22Rv1 (cell line): ENCODE results near the gene UNG.

ENCODE experiments used
- H3K27ac ChIP-seq: fragments of 450-650 bp; 2 replicates; pipeline ENCODE4 v1.5.1; 2017
- ZFX ChIP-seq: fragments of 450-650 bp; IDR thresholded peaks from 2 replicates; pipeline ENCODE4 v1.6.1; 2017; ENCODE audit warnings: antibody characterized with exemption, borderline replicate concordance
- TF ChIP-seq, protein P1 (sequence below): fragments of 450-650 bp; IDR thresholded peaks from 2 replicates; pipeline ENCODE4 v1.5.1; 2017; ENCODE audit warnings: mild to moderate bottlenecking

The UNG gene

DNA sequence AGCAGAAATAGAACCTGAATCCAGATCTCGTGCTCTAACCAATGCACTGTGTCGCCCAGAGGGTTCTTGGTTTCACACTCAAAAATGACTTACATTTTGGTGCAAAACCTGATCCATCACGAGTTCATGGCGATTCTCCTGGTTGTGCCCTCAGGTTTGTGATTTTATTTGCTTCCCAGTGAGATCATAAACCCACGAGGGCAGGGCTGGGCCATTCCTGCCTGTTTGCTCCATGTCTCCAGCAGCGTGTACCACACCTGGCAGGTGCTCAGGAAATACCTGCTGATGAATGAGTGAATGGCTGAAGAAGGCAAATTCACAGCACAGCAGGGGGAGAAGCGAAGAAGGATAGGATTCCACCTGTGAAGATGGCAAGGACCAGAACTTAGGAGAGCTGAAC, 28.4 kb downstream of the UNG start:
- H3K27ac ChIP-seq = no peak overlapping the region
- no peak for TF ChIP-seq ZFX
- TF ChIP-seq, protein P1, sequence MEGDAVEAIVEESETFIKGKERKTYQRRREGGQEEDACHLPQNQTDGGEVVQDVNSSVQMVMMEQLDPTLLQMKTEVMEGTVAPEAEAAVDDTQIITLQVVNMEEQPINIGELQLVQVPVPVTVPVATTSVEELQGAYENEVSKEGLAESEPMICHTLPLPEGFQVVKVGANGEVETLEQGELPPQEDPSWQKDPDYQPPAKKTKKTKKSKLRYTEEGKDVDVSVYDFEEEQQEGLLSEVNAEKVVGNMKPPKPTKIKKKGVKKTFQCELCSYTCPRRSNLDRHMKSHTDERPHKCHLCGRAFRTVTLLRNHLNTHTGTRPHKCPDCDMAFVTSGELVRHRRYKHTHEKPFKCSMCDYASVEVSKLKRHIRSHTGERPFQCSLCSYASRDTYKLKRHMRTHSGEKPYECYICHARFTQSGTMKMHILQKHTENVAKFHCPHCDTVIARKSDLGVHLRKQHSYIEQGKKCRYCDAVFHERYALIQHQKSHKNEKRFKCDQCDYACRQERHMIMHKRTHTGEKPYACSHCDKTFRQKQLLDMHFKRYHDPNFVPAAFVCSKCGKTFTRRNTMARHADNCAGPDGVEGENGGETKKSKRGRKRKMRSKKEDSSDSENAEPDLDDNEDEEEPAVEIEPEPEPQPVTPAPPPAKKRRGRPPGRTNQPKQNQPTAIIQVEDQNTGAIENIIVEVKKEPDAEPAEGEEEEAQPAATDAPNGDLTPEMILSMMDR = no peak

DNA sequence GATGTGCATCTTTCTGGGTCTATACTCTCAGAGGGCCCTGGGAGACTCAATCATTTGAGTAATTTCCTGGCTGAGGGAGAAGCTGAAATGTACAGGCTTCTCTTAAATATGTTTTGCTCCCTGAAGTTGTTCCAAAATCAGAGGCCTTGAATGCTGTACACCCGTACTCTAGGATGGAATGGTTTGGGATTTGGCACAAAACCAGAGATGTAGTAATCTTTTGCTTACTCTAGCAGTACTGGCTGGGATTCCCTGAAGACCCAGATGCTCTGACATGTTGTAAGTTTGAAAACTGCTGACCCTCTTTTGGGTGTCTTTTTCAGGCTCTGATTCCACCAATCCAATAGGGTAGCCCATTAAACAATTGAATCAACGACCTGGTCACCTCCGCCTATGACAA, 29.4 kb downstream of the UNG start:
- TF ChIP-seq, protein P1 = no peak
- TF ChIP-seq ZFX = no peak

DNA sequence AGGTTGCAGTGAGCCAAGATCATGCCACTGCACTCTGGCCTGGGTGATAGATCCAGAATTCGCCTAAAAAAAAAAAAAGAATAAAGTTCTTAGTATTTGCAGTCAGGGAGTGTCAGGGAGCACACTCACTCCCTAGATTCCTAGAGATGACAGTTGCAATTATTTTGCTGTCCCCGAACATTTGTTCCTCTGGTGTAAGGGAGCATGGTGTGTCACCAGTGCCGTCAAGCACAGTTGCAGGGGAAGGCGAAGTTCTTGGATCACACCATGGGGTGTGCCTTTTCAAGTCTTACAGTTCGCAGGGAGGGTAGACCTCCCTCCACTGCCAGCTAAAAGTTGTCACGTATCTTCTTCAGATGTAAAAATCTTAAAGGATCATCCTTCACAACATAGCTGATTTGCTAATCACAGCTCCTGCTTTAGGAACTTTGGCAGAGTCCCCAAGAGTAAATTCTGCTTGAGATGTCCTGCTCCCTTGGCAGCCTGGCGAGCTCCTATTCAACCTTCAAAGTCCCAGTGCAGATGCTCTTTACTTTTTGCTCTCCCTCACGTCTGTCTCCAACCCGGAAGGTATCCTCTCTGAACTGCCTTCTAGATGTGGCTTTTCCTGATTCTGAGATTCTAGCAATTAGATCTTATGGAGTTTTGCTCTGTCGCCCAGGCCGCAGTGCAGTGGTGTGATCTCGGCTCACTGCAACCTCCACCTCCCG, 30.3 kb downstream of the UNG start:
- TF ChIP-seq, protein P1 = no peak
- no peak for TF ChIP-seq ZFX

More for the DNA sequence above, 29.4 kb downstream of the UNG start:
- H3K27ac ChIP-seq = no peak overlapping the region

DNA sequence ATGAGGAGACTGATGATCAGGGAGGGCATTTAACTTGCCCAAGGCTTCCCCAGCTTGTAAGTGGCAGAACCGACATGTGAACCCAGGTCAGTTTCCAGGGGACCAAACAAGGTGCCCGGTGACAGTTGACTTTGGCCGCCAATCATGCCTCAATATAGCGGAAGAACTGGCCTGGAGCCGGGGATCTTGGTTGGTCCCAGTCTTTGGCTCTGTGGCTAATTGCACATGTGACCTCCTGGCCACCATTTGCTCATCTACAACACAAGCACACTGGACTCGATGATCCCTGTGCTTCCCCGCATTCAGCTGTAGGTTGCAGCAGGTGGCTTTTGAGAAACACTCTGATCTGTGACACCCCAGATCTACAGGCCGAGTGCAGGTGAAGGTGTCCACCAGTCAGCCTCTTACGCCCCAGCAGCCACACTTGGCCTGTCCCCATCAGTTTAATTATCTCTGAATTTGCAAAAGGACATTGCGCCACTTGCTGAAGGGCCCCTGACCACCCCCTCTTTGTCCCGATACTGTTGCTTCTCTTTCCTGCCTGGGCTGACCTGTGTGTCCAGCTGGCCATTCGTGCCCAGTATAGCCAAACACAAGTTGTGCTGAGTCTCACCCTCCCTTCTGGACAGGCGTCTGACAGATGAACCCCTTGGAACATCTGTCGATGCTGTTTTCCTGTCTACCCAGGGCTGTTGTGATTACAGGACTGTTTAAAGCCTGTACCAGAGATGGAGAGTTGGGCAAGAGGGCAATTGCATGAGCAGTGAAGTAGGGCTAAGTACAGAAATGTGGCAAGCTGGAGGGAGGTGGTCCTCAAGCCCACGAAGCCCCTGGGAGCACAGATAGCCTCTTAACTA, 33.1 kb downstream of the UNG start:
- H3K27ac ChIP-seq = no peak overlapping the region
- TF ChIP-seq, protein P1 = no peak
- TF ChIP-seq ZFX = no peak

More for the DNA sequence above, 30.3 kb downstream of the UNG start:
- H3K27ac ChIP-seq = no peak overlapping the region

DNA sequence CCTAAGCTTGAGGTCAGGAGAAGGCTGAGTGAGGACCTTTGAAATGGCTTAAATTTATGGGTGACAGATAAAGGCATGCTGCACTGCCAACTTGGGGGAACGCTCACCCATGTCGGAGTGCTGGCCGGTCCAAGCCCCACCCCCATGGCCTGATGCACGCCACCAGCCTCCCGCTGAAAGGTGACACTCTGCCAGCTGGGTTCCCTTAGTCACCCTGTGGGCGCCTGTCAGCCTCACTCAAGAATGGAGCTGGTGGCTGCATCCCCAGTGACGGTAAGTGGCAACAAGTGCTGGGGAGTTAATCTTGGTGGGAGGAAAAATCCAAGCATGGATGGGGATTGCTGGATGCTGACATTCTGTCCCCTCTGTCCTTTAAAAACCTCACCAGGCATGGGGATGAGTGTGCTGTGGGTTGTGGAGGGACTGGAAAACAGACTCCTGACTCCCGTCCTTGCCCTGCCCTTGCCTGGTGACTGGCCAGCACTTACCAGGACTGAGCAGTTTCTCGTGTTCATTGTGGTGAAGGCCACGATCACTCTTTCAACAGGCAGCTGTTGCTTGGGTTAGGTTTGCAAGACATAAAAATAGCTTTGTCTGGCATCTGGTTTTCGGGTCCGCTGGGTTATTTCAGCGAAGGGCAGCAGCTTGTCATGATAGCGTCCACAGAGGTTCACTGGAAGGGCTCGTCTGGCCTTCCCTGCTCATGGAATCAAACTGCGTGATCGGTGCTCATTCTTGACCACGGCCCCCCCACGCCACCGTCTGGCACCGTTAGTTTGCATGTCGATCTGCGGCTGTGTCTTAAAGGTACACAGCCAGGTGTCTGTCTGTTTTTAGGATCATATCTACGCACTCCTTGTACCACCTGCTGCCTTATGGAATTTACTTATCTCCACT, 34.0 kb downstream of the UNG start:
- no peak overlapping the region for H3K27ac ChIP-seq
- no peak for TF ChIP-seq ZFX
- TF ChIP-seq, protein P1 = no peak

DNA sequence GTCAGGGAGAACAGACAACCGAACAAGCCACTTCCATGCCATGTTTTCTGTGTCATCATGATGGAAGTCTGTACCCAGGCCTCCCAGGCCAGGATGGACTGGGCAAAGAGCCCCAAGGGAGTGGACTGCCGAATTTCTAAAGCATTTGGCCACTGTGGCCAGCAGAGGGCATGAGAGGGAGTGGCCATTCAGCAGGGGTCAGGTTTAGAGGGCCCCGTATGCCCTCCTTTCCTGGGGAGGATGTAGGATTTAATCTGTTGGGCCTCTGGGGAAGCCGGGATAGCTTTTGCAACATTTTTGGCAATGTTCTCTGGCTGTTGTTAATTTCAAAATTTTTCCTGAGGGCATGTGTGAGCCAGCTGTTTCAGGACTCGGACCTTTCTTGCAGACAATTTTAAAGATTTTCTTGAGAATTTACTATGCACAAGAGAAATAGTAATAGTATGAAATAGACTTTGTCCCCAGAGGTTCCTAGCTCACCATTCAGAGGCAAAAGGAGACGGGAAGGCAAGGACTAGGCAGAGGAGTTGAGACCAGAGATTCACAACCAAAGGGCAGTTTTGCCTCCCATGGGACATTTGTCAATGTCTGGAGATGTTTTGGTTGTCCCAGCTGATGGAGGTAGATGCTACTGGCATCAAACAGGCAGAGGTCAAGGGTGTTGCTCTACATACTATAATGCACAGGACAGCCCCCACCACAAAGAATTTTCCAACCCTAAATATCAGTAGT, 37.0 kb downstream of the UNG start:
- no peak overlapping the region for H3K27ac ChIP-seq
- TF ChIP-seq, protein P1 = peak; percentile 90
- no peak for TF ChIP-seq ZFX
